NCI-H774 (cell line): ENCODE data around the gene CPNE1.
"Not testable (repeated sequence)": the region's sequence is repeated elsewhere in the genome, so short reads cannot be mapped to it uniquely, and the experiment has no call there.

ENCODE experiments used
- DNase-seq: peaks from one replicate; lab custom pipeline; 2025; lab: John Stamatoyannopoulos, UW

The CPNE1 gene

DNA sequence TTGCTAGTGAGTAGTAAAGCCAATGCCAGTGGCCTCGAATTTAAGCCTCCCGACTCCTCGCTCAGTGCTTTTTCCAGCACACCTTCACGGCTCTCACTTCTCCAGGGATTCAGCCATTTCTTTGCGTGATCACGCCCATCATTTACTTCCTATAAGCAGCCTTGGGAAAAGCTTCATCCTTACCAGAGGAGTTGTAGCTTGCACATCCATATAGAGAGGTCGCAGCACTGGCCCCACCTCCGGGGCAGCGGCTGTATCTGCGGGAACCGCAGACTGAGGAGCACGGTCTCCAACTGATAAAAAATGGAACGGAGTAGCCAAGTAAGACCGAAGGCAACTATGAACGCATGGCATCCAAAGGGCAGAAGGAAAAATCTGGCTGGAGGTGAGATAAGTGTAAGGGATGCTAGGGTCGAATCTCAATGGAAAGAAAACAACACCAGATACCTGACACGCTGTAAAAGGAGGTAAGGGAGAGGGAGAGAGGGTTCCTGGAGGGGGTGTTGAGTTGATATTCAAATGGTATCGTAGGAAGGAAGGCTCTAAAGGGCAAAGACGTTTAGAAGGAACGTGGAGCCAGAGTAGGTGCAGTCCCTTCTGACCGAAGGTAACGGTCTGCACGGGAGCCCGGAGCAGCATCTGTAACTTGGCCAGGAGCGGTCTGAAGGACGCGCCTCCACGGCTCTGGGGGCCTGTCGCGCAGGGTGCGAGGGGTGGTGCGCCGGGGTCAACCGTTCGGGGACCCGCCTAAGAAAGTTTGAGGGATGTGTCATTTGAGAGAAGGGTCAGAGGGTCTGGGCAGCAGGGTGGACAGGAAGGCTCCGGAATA, 33.8 kb upstream of the CPNE1 start:
- DNase-seq = no peak

DNA sequence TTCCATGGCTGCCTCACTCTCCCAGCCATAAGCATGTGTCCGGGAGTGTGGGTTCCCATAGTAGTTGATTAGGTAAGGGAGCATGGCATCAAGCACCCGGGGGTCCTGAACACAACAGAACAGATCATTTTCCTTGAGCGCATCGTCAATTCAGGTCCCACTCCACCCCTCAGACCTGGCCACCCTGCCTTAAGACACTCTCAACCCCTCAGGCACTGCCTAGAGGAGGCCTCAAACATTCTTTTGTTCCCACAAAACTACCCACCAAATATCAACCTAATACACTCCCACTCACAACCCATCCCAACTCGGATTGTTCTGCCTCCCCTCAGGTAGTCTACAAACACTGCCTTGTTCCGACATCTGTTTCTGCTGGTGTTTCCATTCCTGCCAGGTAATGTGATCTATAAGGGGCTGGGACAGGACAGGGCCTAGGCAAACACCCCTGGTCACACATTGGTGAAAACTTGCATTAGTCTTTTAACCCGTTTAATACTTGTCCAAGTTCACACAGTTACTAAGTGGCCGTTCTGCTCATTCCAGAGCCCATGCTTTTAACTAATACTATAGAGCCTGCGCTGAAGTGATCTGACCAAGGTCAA, 33.1 kb upstream of the CPNE1 start:
- DNase-seq = no peak

DNA sequence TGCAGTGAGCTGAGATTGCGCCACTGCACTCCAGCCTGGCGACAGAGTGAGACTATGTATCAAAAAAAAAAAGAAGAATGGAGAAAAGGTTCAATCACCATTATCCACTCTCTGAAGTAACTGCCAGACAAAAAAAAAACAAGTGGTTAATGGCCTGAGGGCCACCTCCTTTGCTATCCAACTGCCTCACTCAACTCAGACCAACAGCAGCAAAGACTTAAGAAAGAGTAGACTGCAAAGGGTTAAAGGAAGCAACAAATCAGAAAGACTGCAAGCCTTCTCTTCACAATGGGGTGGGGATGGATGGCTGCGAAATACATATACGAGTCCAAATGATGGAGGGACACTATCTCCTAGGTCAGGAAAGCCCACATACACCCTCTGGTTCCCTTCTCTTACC, 31.3 kb upstream of the CPNE1 start:
- DNase-seq = no peak

DNA sequence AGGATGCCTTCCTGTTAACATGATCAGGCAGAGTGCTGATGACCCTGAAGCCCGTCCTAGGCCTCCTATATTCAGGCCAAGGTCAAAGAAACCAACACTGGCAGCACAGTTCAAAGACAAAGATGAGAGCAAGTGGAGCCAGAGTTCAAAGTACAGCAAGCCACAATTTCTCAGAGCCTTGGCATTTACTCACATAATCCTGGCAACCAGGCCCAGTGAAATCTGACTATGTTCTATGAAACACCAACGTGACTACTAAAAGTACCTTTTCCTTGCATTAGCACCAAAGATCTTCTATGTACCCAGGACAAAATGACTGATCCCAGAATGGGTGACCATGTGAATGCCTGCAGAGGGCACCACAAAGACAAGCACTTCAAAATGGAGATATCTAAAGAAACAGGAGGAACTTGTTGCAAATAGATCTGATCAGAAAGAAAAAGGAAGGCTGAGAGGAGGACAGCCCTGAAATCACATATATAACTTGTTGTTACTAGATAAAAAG, 30.6 kb upstream of the CPNE1 start:
- DNase-seq = no peak

DNA sequence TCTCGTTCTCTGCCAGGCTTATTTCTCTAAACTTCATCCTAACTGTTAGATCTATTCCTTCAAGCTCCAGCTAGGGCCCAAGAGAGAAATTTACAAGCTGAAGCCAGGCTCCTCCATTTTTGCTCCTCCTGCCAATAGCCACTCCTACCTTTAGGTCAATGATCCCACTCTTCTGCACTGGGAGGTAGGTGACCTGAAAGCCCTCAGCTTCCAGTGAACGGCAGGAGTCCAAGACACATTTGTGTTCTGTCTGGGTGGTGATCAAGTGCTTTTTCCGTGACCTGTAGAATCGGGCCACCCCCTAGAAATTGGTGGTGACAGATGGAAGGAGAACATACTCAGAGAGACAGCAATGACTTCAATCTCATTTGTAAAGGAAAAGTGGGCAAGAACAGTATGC, 25.6 kb upstream of the CPNE1 start:
- no peak for DNase-seq

DNA sequence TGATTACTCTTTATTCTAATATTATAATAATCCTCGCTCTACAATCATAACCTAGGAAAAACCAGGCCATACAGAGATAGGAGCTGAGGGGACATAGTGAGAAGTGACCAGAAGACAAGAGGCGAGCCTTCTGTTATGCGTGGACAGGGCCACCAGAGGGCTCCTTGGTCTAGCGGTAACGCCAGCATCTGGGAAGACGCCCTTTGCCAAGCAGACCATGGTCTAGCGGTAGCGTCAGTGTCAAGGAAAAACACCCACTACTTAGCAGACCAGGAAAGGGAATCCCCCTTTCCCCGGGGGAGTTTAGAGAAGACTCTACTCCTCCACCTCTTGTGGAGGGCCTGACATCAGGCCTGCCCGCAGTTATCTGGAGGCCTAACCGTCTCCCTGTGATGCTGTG, 22.2 kb upstream of the CPNE1 start:
- DNase-seq = not testable (repeated sequence)

DNA sequence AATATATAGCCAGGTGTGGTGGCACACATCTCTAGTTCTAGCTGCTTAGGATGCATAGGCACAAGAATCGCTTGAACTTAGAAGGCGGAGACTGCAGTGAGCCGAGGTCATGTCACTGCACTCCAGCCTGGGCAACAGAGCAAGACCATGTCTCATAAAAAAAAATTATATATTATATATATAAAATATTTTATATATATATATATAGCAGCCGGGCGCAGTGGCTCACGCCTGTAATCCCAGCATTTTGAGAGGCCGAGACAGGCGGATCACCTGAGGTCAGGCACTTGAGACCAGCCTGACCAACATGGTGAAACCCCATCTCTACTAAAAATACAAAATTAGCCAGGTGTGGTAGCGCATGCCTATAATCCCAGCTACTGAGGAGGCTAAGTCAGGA, 20.7 kb upstream of the CPNE1 start:
- not testable (repeated sequence) for DNase-seq

DNA sequence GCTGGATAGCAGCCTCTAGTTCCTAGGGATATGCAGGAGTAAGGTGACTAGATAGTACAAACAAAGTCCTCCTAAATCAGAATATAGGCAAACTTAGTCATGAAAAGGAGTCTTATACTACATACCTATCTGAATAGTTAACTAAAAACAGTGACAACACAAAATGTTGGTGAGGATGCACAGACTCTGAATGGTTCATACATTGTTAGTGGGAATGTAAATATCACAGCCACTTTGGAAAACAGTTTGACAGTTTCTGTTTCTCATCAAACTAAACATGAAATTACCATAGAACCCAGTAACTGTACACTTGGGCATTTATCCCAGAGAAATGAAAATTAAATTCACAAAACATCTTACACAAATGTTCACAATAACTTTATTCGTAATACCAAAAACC, 17.3 kb upstream of the CPNE1 start:
- no peak for DNase-seq

DNA sequence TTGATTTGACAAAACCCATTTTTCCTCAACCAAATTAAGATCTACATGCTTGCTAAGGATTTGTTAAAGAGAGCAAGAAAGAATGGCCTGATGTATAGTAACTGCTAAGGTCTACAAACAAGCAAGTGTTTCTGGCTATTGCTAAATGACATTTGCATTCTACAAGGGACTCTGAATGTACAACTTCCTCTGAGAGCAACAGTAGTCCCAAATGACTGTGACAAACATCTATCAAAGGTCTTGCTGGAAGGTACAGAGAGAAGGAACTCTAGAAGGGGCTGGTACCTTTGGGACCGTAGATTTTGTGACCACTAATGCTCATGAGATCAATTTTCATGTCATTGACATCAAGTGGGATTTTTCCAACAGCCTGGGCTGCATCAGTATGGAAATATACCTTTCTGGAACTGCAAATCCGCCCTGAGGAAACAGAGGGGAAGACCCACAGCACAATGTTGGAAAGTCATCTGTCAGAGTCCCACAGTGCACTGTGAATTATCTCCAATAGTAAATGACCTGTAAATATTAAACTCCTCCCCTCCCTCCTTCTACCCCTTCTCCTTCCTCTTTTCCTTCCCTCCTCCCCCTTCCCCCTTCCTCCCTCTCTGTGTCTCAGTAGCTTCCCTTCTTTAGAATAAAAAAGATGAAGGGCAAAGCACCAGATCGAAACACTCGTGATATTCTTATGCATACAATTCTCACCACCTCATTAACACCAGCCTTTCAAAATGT, 15.9 kb upstream of the CPNE1 start:
- no peak for DNase-seq

DNA sequence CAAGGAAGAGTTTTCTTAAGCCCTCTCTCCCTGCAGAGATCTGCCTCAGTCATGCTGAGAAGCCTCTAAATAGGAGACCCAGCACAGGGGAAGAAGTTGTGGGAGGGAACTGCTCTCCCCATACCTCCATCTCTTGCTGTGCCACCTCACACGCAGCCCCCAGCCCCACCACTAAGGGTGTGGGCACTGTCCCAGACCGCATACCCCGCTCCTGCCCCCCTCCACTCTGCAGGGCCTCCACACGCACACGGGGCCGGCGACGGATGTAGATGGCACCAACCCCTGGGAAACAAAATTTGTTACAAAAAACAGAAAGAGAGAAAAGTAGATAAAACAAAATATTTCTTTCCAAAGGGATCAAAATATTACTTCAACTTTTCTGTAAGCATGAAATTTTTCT, 10.2 kb upstream of the CPNE1 start:
- no peak for DNase-seq

DNA sequence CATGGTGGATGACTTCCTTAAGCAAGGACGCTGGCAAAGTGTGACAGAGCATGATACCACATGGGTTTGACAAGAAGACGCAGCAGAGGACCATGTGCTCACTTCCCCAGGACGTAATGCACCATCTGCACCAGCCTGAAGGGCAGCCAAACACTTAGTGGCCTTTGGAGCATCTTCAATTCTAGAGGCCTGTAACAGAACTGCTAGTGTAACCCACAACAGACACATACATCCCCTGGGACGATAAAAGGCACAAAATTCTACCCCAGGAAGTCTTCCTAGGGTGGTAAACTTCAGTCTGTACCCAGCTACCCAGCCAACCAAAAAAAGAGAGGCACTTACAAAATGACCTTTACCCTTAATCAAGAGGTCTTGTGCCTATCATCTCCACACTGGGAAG, 9.2 kb upstream of the CPNE1 start:
- DNase-seq = no peak

DNA sequence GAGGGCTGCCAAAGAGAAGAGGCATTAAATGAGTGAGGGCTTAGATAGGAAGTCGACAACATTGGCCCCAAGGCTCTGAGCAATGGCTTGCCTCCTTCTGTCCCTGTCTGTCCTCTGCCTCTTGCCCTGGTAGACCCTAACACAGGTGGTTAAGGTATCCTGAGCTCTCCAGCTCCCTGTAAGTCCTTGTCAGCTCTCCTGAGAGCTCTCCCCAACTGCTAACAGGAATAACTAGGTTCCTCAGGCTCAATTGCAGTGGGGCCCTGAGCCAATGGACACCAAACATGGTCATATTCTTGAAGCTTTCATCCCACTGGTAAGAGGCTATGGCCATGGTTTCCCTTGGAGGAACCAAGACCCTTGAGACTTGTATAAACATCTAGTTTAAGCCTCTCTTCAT, 5.0 kb upstream of the CPNE1 start:
- DNase-seq = no peak

DNA sequence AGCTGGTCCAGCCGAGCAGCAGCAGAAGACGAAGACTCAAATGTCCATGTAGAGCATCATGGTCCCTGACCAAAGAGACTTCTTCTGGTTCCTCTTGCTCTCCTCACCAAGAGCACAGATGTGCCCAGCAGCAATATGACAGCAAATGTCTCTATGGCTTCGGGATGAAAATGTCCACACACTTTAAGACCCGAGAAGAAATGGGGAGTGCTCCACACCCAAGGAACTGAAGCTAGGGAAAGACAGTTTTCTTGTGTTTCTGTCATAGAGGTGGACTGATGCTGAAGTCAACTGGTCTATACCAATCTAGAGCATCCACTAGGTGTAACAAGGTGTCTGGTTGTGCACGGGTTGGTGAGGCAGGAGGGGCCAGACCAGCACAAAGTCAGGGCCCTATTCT, 4.5 kb upstream of the CPNE1 start:
- DNase-seq = no peak

DNA sequence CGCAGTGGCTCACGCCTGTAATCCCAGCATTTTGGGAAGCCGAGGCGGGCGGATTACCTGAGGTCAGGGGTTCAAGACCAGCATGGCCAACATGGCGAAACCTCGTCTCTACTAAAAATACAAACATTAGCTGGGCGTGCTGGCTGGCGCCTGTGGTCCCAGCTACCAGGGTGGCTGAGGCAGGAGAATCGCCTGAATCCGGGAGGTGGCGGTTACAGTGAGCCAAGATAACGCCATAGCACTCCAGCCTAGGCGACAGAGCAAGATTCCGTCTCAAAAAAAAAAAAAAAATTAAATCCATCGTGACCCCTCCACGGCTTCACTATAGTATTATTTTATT, 1.2 kb upstream of the CPNE1 start:
- DNase-seq = no peak

DNA sequence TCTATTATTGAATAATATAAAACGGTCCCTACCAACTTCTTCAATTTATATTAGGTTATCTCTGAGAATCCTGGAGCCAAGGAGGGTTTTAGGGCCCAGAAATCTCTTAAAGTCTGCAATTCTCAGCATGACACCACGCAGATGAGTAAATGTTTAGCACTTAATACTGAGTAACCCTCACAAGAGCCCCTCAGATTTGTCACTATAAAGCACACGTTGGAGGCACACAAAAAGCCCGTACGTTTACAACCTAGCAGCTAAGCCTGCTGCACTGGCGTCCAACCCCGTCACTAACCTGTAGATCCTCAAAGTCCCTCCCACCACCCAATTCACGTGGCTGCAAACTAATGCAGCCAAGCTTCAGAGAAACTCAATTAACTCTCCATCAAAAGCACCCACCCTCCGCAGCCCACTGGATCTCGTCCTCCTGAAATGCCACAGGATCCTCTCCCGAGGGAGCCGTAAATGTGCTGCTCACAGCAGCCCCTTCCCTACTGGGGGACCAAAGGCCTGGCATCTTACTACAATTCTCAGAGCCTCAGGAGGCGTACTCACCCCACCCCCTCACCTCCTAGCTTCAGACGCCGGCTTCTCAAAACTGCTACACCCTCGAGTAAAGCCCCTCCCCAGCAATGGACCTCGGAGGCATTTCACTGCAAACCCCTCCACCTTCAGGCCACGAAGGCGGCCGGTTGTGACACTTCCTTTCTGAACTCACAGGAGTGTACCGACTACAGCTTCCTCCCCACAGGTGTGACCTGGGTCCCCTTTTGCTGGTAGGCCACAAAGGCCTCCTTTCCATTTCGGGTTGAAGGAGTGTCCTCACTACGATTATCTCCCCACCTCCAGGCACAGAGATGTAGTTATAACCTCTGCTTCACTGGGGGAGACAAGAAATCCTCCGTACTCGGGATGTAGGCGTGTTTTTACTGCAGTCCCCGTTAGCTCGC, 909 bp downstream of the CPNE1 start:
- peak; percentile 9 for DNase-seq

DNA sequence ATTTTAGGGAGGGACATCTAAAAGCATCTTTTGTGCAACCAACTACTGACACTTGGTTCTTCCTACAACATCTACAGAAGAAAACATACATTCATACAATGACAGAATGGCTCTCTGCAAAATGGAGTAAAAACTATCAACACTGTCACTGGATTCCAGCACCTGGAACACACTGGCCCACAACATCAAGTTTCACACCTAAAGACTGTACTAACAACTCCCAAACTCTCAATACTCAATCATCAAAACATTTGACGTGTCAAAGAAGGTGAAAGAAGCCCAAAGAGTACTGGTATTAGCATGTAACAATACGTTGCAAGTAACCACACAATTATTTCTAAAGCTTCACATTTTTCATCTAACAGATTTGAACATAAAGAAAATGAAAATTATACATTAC, 2.1 kb downstream of the CPNE1 start:
- DNase-seq = no peak

DNA sequence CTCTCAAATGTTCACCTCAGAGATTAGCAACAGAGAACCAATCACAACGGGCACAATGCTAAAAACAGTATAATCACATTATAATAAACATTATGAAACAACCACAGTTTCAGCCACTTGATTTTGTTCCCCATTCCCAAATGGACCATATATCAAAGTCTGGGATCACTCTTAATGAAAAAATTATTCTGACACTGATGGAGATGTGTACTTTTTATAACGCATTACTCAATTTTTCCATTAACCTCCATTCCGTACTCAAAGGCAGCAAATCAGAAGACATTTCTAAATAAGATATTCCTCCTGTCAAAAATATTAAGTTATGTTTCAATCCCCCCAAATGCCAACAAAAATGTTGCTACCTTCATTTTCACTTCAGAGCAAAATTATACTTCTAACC, 2.8 kb downstream of the CPNE1 start:
- no peak for DNase-seq

DNA sequence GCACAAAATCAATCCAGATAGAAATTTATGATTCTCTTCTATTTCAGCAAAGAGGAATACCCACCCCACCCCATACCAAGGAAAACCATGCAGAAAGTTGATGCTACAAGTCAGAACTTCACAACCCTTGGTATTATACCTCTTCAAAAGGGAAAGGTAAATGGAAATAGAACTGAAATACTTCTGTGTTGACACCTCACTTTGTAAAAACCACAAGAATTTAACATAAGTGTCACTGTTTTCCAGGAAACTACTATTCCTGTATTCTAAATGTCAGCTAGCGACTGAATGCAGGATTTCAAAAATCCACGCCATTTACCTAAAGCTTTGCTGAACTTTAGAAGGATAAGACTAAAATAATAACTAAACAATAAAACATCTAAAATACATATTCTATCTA, 3.6 kb downstream of the CPNE1 start:
- DNase-seq = no peak

DNA sequence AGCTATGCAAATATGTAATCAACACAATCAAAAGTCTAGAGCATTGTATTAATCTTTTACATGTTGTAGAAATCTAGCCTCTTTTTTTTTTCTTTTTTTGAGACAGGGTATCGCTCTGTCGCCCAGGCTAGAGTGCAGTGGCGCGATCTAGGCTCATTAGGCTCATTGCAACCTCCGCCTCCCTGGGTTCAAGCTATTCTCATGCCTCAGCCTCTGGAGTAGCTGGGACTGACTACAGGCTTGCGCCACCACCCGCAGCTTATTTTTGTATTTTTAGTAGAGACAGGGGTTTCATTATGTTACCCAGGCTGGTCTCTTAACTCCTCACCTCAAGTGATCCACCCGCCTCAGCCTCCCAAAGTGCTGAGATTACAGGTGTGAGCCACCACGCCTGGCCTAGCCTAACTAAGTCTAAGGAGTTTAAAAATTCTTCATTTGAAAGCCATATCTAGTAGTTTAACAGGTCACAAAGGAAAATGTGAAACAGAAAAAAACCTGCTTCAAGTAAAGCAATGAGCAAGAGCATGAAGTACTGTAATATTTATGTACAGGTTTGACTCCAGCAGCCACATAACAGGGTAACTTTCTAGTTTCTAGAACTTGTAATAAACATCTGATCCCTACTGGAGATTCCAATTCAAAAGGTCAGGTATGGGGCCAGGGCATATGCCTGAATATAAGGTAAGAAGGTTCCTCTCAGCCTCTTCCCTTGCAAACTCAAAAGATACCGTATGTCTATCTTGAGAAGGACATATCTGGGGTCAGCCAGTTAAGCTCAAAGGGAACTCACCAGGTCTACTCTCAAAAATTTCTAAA, 4.4 kb downstream of the CPNE1 start:
- no peak for DNase-seq

DNA sequence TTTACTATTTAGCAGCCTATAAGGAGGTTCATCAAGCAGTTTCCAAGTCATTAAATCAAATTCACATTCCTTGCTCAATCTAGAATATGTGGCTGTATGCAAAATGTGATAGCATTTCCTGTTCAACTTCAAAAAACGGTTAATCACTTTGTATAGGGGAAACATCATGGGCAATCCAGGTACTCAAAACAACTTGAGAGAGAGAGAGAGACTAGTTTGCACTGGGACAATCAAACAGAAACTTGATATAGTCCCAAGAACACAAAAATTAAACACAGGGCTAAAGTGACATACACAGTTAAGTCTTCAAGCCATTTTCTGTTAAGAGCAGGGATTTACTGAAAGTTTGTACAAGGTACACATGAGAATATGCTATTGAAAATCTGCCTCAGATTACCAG, 7.4 kb downstream of the CPNE1 start:
- DNase-seq = no peak

DNA sequence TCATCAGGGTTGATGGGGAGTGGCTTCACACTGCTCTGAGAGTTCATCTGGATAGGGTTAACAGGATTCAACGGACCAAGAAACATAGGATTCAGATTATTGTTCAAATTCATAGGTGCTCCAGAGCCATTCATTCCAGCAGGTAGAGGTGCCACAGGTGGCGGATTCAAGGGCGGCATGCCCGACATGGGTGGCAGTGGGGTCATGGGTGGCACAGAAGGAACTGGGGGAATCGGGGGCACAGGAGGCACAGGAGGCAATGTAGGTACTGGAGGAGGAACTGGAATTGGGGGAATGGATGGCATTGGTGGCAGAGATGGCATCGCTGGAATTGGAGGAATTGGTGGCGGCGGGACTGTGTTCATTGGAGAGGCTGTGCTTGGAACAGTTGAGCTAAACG, 10.3 kb downstream of the CPNE1 start:
- no peak for DNase-seq
